ENCODE results near the gene POLN. TPM values are rescaled to one million over a fixed set of nuclear protein-coding genes. Genes with fewer than 3 reads are reported as not detected.

The POLN gene
- total RNA-seq, 1 experiment from 2014 or later, result 0.26 TPM

- H3K9ac ChIP-seq (ENCODE audit: low read length), result no peak overlapping the region
- H3K79me2 ChIP-seq (ENCODE audit: low read length), result no peaks in the 10 kb centered on the region
- ATAC-seq (no peak), DNase-seq (no peak)
- H3K9me3 ChIP-seq (ENCODE audit: low read length), result no peaks in the 10 kb centered on the region
- H3K4me2 ChIP-seq (ENCODE audit: low read length), result no peak overlapping the region
- H3K36me3 ChIP-seq (ENCODE audit: low read depth, low read length), result no peaks in the 10 kb centered on the region
- H3K27ac ChIP-seq (ENCODE audit: low read length), result no peak overlapping the region
- ChIA-PET POLR2A (ENCODE audit: unreplicated experiment) (no interaction called here), CTCF (no interaction called here)
- BruUV-seq (replicated peaks), result no TSS peak
- H3K9me2 ChIP-seq (replicated peaks; ENCODE audit: low read length), result no peaks in the 10 kb centered on the region
- H3K4me1 ChIP-seq (ENCODE audit: insufficient read depth, low read length), result peaks cover 5% of the 10 kb centered on the region
- H2AFZ ChIP-seq (ENCODE audit: low read length), result no peak overlapping the region
- no peaks in the 10 kb centered on the region for H3F3A ChIP-seq (ENCODE audit: low read length, unreplicated experiment)
- intact Hi-C loops (cut with micrococcal nuclease), result no loop called here
- TF ChIP-seq CTCF (conservative IDR thresholded peaks at IDR 0.05; ENCODE audit: low read depth, low read length) (no peak), EZH2 (IDR thresholded peaks at IDR 0.05; ENCODE audit: low read length, unreplicated experiment) (no peak), EZH2phosphoT487 (IDR thresholded peaks at IDR 0.05; ENCODE audit: borderline replicate concordance, low read length) (no peak)
- no peaks in the 10 kb centered on the region for H3K27me3 ChIP-seq (ENCODE audit: low read length)
- H4K20me1 ChIP-seq (ENCODE audit: low read length), result no peaks in the 10 kb centered on the region
- no peak overlapping the region for H3K4me3 ChIP-seq (ENCODE audit: low read length)
Observed at GRCh38 chr4:2290488-2290887, 48.6 kb upstream of the POLN start.

GRCh38 chr4:2289955-2290333 lies 48.0 kb upstream of the POLN start:
- Histone ChIP-seq H3K4me1 (ENCODE audit: insufficient read depth, low read length) (peaks cover 10% of the 10 kb centered on the region), H3K27ac (ENCODE audit: low read length) (no peak overlapping the region), H3K9ac (ENCODE audit: low read length) (no peak overlapping the region), H3K27me3 (ENCODE audit: low read length) (no peaks in the 10 kb centered on the region), H3K9me3 (ENCODE audit: low read length) (no peaks in the 10 kb centered on the region), H3F3A (ENCODE audit: low read length, unreplicated experiment) (no peaks in the 10 kb centered on the region), H2AFZ (ENCODE audit: low read length) (no peak overlapping the region), H4K20me1 (ENCODE audit: low read length) (no peaks in the 10 kb centered on the region), H3K4me2 (ENCODE audit: low read length) (no peak overlapping the region), H3K9me2 (replicated peaks; ENCODE audit: low read length) (no peaks in the 10 kb centered on the region), H3K4me3 (ENCODE audit: low read length) (no peak overlapping the region), H3K79me2 (ENCODE audit: low read length) (no peaks in the 10 kb centered on the region), H3K36me3 (ENCODE audit: low read depth, low read length) (no peaks in the 10 kb centered on the region)
- intact Hi-C loops (cut with micrococcal nuclease), result no loop called here
- TF ChIP-seq EZH2phosphoT487 (IDR thresholded peaks at IDR 0.05; ENCODE audit: borderline replicate concordance, low read length), result no peak
- TF ChIP-seq CTCF (conservative IDR thresholded peaks at IDR 0.05; ENCODE audit: low read depth, low read length), result no peak
- no peak for TF ChIP-seq EZH2 (IDR thresholded peaks at IDR 0.05; ENCODE audit: low read length, unreplicated experiment)
- DNase-seq (no peak), ATAC-seq (no peak)
- ChIA-PET CTCF (no interaction called here), POLR2A (ENCODE audit: unreplicated experiment) (no interaction called here)
- BruUV-seq (replicated peaks), result no TSS peak

GRCh38 chr4:2289311-2289954 lies 47.5 kb upstream of the POLN start:
- Histone ChIP-seq H4K20me1 (ENCODE audit: low read length) (no peaks in the 10 kb centered on the region), H3K36me3 (ENCODE audit: low read depth, low read length) (no peaks in the 10 kb centered on the region), H3K9ac (ENCODE audit: low read length) (no peak overlapping the region), H3K27ac (ENCODE audit: low read length) (no peak overlapping the region), H3K79me2 (ENCODE audit: low read length) (no peaks in the 10 kb centered on the region), H3K9me2 (replicated peaks; ENCODE audit: low read length) (no peaks in the 10 kb centered on the region), H3K4me2 (ENCODE audit: low read length) (no peak overlapping the region), H3K27me3 (ENCODE audit: low read length) (no peaks in the 10 kb centered on the region), H3K4me1 (ENCODE audit: insufficient read depth, low read length) (peaks cover 11% of the 10 kb centered on the region), H3K4me3 (ENCODE audit: low read length) (no peak overlapping the region), H3F3A (ENCODE audit: low read length, unreplicated experiment) (no peaks in the 10 kb centered on the region), H2AFZ (ENCODE audit: low read length) (no peak overlapping the region), H3K9me3 (ENCODE audit: low read length) (no peaks in the 10 kb centered on the region)
- CTCF ChIA-PET, result no interaction called here
- BruUV-seq (replicated peaks), result no TSS peak
- no peak for DNase-seq
- TF ChIP-seq EZH2 (IDR thresholded peaks at IDR 0.05; ENCODE audit: low read length, unreplicated experiment), result no peak
- ATAC-seq, result no peak
- POLR2A ChIA-PET (ENCODE audit: unreplicated experiment), result no interaction called here
- intact Hi-C loops (cut with micrococcal nuclease), result no loop called here

Measured in PC-3 (cell line).